ENCODE measurements around the gene UCN3.
"Not testable (repeated sequence)": the region's sequence is repeated elsewhere in the genome, so short reads cannot be mapped to it uniquely, and the experiment has no call there.

UCN3 gene

DNA sequence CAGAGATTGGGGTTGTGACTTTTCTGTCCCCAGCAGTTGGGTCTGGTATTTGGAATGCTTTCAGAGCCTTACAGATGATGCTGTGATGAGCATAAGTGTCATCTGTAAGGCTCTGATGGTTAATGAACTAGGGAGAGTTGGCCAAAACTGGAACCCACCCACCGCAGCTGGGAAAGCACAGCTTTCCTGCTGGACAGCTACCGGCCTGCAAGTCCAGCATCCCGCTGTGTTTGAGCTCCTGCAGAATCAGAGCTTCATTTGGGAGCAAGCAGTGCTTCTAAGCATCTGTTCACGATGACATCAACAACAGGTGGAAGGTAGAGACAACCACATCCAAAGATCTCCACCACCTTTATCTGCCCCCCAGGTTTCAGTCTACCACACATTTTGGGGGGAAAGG is 11.7 kb downstream of the UCN3 start:
- no peak for DNase-seq (ENCODE audit: extremely low read depth, low read depth)
- TF ChIP-seq CTCF (IDR thresholded peaks at IDR 0.05; ENCODE audit: low read depth, low read length), result no peak

GRCh38 chr10:5379202-5379601 is 14.4 kb downstream of the UCN3 start:
- not testable (repeated sequence) for DNase-seq (ENCODE audit: extremely low read depth, low read depth)

DNA sequence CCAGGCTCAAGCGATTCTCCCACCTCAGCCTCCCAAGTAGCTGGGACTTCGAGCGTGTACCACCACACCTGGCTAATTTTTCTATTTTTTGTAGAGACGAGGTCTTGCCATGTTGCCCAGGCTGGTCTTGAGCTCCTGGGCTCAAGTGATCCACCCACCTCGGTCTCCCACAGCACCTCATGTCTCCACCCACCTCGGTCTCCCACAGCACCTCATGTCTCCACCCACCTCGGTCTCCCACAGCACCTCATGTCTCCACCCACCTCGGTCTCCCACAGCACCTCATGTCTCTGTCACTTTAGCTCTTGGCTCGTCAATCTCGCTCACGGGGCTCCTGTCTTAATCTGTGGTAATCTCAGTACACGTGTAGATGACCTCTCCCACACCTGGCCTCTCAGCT is 15.6 kb downstream of the UCN3 start:
- DNase-seq (ENCODE audit: extremely low read depth, low read depth), result not testable (repeated sequence)

- DNase-seq (ENCODE audit: extremely low read depth, low read depth), result no peak
- no peak for TF ChIP-seq CTCF (IDR thresholded peaks at IDR 0.05; ENCODE audit: low read depth, low read length)
Observed at GRCh38 chr10:5381187-5381586, 16.4 kb downstream of the UCN3 start.

DNA sequence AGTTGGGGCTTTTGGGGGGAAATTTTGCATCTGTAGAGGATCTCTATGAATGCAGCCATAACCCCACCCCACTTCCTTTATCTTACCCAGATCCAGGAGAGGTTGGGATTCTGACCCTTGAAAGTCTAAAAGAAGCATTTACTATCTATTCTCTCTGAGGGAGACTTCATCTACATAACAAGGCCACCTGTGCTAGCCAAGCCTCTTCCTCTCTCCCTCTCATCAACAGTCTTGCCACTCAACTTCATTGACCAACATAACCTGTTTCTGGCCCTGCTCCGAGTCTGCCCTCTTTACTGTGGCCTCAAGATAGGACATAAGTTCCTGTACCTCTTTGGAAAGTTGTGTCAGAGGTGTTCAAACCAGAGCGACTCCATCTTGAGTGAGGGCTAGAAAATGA is 20.5 kb downstream of the UCN3 start:
- no peak for TF ChIP-seq CTCF (IDR thresholded peaks at IDR 0.05; ENCODE audit: low read depth, low read length)

GRCh38 chr10:5387169-5387568 is 22.4 kb downstream of the UCN3 start:
- TF ChIP-seq CTCF (IDR thresholded peaks at IDR 0.05; ENCODE audit: low read depth, low read length), result no peak
- DNase-seq (ENCODE audit: extremely low read depth, low read depth), result no peak

More for the DNA sequence above, 20.5 kb downstream of the UCN3 start:
- DNase-seq (ENCODE audit: extremely low read depth, low read depth), result no peak

GRCh38 chr10:5390607-5391205 is 25.9 kb downstream of the UCN3 start:
- TF ChIP-seq CTCF (IDR thresholded peaks at IDR 0.05; ENCODE audit: low read depth, low read length), result no peak

GRCh38 chr10:5391790-5392189 is 27.0 kb downstream of the UCN3 start:
- no peak for DNase-seq (ENCODE audit: extremely low read depth, low read depth)
- no peak for TF ChIP-seq CTCF (IDR thresholded peaks at IDR 0.05; ENCODE audit: low read depth, low read length)

More at GRCh38 chr10:5390607-5391205, 25.9 kb downstream of the UCN3 start:
- DNase-seq (ENCODE audit: extremely low read depth, low read depth), result no peak

Measured in AG09319 (cell line).